GM23248 (cell line): ENCODE data around the gene CAMSAP3.

Experiments used
- EZH2 ChIP-seq: fragments of 200-600 bp; sonication (generic); IDR thresholded peaks from 2 replicates; pipeline ENCODE4 v1.6.1; 2018; ENCODE audit warnings: antibody characterized with exemption, mild to moderate bottlenecking; ENCODE audit not compliant: insufficient read depth, poor library complexity, severe bottlenecking
- EZH2phosphoT487 ChIP-seq: fragments of 200-600 bp; sonication (generic); IDR thresholded peaks from 2 replicates; pipeline ENCODE4 v1.6.1; 2018; ENCODE audit warnings: antibody characterized with exemption, moderate library complexity, mild to moderate bottlenecking, low read depth; ENCODE audit not compliant: insufficient read depth

- TF ChIP-seq EZH2phosphoT487 (no peak), EZH2 (no peak)
Observed at GRCh38 chr19:7647156-7647555, 51.5 kb downstream of the CAMSAP3 start.
